A549 (cell line): Measurements from ENCODE around the gene APOBR. TPM values are rescaled to one million over a fixed set of nuclear protein-coding genes. Genes with fewer than 3 reads are reported as not detected.
"Not testable (repeated sequence)": the region's sequence is repeated elsewhere in the genome, so short reads cannot be mapped to it uniquely, and the experiment has no call there.

ENCODE experiments used
- ATAC-seq, 2 experiments: fragments of 200-7000 bp in 1 of 2; fragments of >200 bp in 1 of 2; cut with Nextera tagmentation in 1 of 2; cut with Tn5 transposase in 1 of 2; 3 replicates each; pipeline versions ENCODE4 v1.8.0 to v1.9.1; 2018 to 2020; ENCODE audit warnings: mild to moderate bottlenecking in 1 of 2, moderate library complexity in 1 of 2
- CTCF ChIA-PET: fragments of 300-600 bp; sonication (Branson Sonifier 250); formaldehyde crosslinking; extraction: SDS; loops from one replicate; lab custom pipeline; 2021; ENCODE audit warnings: antibody characterized with exemption, inconsistent platforms; lab: Yijun Ruan, JAX
- POLR2A ChIA-PET: fragments of 350-600 bp; formaldehyde crosslinking; extraction: SDS; loops from one replicate; lab custom pipeline; 2021; ENCODE audit warnings: antibody characterized with exemption, inconsistent platforms; lab: Yijun Ruan, JAX
- DNase-seq, 2 experiments: peaks; one replicate each; pipeline versions ENCODE4 v3.0.0 to v3.0.0-alpha.2; 2011 to 2016; ENCODE audit warnings: low read depth in 1 of 2, low spot score in 1 of 2
- FAIRE-seq: peaks from 2 replicates; lab custom pipeline; 2011; peaks lifted over from hg19 to GRCh38; lab: Jason Lieb, UNC
- H3K27ac ChIP-seq, 2 experiments: fragments of >200 bp; sonication (Bioruptor Twin); formaldehyde crosslinking; 3 replicates each; pipeline ENCODE4 v1.5.1; 2016 to 2017
- H3K4me1 ChIP-seq: fragments of >200 bp; sonication (Bioruptor Twin); formaldehyde crosslinking; 3 replicates; pipeline ENCODE4 v1.6.1; 2016
- H3K4me2 ChIP-seq: fragments of >200 bp; sonication (Bioruptor Twin); formaldehyde crosslinking; 3 replicates; pipeline ENCODE4 v1.6.1; 2016
- H3K4me3 ChIP-seq: fragments of >200 bp; sonication (Bioruptor Twin); formaldehyde crosslinking; 3 replicates; pipeline ENCODE4 v1.5.1; 2016
- H3K9me3 ChIP-seq: fragments of >200 bp; sonication (Bioruptor Twin); formaldehyde crosslinking; 3 replicates; pipeline ENCODE4 v1.6.1; 2016
- CHD2 ChIP-seq: fragments of 150-350 bp; IDR thresholded peaks from 2 replicates; pipeline ENCODE4 v1.6.1; 2014; ENCODE audit warnings: low read length; ENCODE audit not compliant: partially characterized antibody
- EHF ChIP-seq: fragments of 250-450 bp; sonication (Bioruptor Pico); IDR thresholded peaks from 2 replicates; pipeline ENCODE4 v1.5.0; 2020; ENCODE audit warnings: mild to moderate bottlenecking
- EP300 ChIP-seq, 2 experiments: fragments of >200 bp; sonication (Bioruptor Twin); formaldehyde crosslinking; IDR thresholded peaks; 2 replicates in 1 of 2; 3 replicates in 1 of 2; pipeline ENCODE4 v1.6.1; 2016 to 2017
- GATA3 ChIP-seq: IDR thresholded peaks from 2 replicates; pipeline ENCODE4 v1.6.1; 2012; ENCODE audit warnings: borderline replicate concordance
- HDAC2 ChIP-seq: fragments of 200-600 bp; sonication (generic); IDR thresholded peaks from 2 replicates; pipeline ENCODE4 v1.6.1; 2016
- KDM5A ChIP-seq: fragments of 200-600 bp; sonication (generic); IDR thresholded peaks from 2 replicates; pipeline ENCODE4 v1.6.1; 2016; ENCODE audit warnings: antibody characterized with exemption, mild to moderate bottlenecking
- NFE2L2 ChIP-seq: fragments of 150-350 bp; conservative IDR thresholded peaks from 2 replicates; pipeline ENCODE4 v1.6.1; 2014; ENCODE audit warnings: low read length
- NR3C1 ChIP-seq: fragments of >200 bp; sonication (Bioruptor Twin); formaldehyde crosslinking; IDR thresholded peaks from 3 replicates; pipeline ENCODE4 v1.6.1; 2017
- PHF8 ChIP-seq: fragments of 200-600 bp; sonication (generic); IDR thresholded peaks from 2 replicates; pipeline ENCODE4 v1.6.1; 2016; ENCODE audit warnings: low read depth, mild to moderate bottlenecking, antibody characterized with exemption, moderate library complexity, borderline replicate concordance
- POLR2AphosphoS2 ChIP-seq: conservative IDR thresholded peaks from 2 replicates; pipeline ENCODE4 v1.6.1; 2012; ENCODE audit warnings: low read length, improper control_type of control experiment, inconsistent platforms
- RARB ChIP-seq: fragments of 250-450 bp; sonication (Bioruptor Pico); IDR thresholded peaks from 2 replicates; pipeline ENCODE4 v1.8.0; 2021; ENCODE audit warnings: mild to moderate bottlenecking, moderate library complexity
- RNF2 ChIP-seq: fragments of 200-600 bp; sonication (generic); IDR thresholded peaks from 2 replicates; pipeline ENCODE4 v1.6.1; 2016; ENCODE audit warnings: low read depth, mild to moderate bottlenecking, antibody characterized with exemption, moderate library complexity, borderline replicate concordance
- SMC3 ChIP-seq: fragments of >200 bp; sonication (Bioruptor Twin); formaldehyde crosslinking; IDR thresholded peaks from 3 replicates; pipeline ENCODE4 v1.6.1; 2018; ENCODE audit warnings: inconsistent platforms
- SREBF2 ChIP-seq: fragments of 450-650 bp; IDR thresholded peaks from 2 replicates; pipeline ENCODE4 v1.6.1; 2014; ENCODE audit warnings: mild to moderate bottlenecking, moderate library complexity
- ZFP36 ChIP-seq: fragments of 450-650 bp; IDR thresholded peaks from 2 replicates; pipeline ENCODE4 v1.6.1; 2014; ENCODE audit warnings: borderline replicate concordance; ENCODE audit not compliant: partially characterized antibody
- ZSCAN20 ChIP-seq: fragments of 250-450 bp; sonication (Bioruptor Pico); IDR thresholded peaks from 2 replicates; pipeline ENCODE4 v1.8.0; 2022; ENCODE audit warnings: mild to moderate bottlenecking, moderate library complexity
- WGBS: methylation state at CpG from one replicate; pipeline ENCODE4 v1.1.6; 2017; ENCODE audit errors: missing lambda C conversion rate; 5-methylcytosine and 5-hydroxymethylcytosine counted together
- polyA plus RNA-seq, 4 experiments: library from polyadenylated mRNA; depleted of rRNA in 3 of 4; stranded (reverse); fragments of >200 nt; fragmentation: RNase III in 1 of 4; extraction: RNeasy Plus Mini Kit Qiagen cat#74134 plus additional on column Dnase treatment in 1 of 4; gene quantifications; 2 replicates in 3 of 4; 3 replicates in 1 of 4; pipeline ENCODE4 v1.2.3, GENCODE V29; 2011 to 2017
- TF ChIP-seq, protein P1 (sequence below): fragments of >200 bp; sonication (Bioruptor Twin); formaldehyde crosslinking; IDR thresholded peaks from 3 replicates; pipeline ENCODE4 v1.5.1; 2016
- TF ChIP-seq, protein P2 (sequence below): fragments of 150-350 bp; IDR thresholded peaks from 2 replicates; pipeline ENCODE4 v1.6.1; 2014; ENCODE audit warnings: low read depth, mild to moderate bottlenecking, low read length
- TF ChIP-seq, protein P3 (sequence below): IDR thresholded peaks from 2 replicates; pipeline ENCODE4 v1.6.1; 2012; ENCODE audit warnings: low read depth, borderline replicate concordance
- TF ChIP-seq, protein P4 (sequence below): fragments of >200 bp; sonication (Bioruptor Twin); formaldehyde crosslinking; IDR thresholded peaks from 3 replicates; pipeline ENCODE4 v1.6.1; 2016

Gene APOBR
- polyA plus RNA-seq, 2 of the 4 experiments (the other 2 are of a cell fraction) = 0.01 to 0.08 TPM

DNA sequence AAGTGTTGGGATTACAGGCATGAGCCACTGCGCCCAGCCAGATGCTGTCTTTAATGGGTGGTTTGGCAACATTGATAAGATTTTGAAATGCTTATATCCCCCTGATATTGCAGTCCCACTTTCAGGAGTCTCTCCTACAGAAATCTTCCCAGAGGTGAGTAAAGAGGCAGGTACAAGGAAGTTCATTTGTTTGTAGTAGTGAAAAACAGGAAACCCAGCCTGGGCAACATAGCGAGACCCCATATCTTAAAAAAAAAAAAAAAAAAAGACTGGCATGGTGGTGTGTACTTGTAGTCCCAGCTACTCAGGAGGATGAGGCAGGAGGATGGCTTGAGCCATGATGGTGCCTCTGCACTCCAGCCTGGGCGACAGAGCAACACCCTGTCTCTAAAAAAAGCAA, 50.6 kb downstream of the APOBR start:
- FAIRE-seq = no peak
- Histone ChIP-seq H3K4me3 (no peak overlapping the region), H3K27ac (no peak overlapping the region), H3K9me3 (no peaks in the 10 kb centered on the region), H3K4me1 (0 out of 3 replicates have a peak, but pooled peaks cover 6% of the 10 kb centered on the region), H3K4me2 (no peak overlapping the region)
- ATAC-seq = no peak
- no peak for DNase-seq
- no peak for TF ChIP-seq PHF8
- TF ChIP-seq, protein P1, sequence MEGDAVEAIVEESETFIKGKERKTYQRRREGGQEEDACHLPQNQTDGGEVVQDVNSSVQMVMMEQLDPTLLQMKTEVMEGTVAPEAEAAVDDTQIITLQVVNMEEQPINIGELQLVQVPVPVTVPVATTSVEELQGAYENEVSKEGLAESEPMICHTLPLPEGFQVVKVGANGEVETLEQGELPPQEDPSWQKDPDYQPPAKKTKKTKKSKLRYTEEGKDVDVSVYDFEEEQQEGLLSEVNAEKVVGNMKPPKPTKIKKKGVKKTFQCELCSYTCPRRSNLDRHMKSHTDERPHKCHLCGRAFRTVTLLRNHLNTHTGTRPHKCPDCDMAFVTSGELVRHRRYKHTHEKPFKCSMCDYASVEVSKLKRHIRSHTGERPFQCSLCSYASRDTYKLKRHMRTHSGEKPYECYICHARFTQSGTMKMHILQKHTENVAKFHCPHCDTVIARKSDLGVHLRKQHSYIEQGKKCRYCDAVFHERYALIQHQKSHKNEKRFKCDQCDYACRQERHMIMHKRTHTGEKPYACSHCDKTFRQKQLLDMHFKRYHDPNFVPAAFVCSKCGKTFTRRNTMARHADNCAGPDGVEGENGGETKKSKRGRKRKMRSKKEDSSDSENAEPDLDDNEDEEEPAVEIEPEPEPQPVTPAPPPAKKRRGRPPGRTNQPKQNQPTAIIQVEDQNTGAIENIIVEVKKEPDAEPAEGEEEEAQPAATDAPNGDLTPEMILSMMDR = no peak
- TF ChIP-seq, protein P2, sequence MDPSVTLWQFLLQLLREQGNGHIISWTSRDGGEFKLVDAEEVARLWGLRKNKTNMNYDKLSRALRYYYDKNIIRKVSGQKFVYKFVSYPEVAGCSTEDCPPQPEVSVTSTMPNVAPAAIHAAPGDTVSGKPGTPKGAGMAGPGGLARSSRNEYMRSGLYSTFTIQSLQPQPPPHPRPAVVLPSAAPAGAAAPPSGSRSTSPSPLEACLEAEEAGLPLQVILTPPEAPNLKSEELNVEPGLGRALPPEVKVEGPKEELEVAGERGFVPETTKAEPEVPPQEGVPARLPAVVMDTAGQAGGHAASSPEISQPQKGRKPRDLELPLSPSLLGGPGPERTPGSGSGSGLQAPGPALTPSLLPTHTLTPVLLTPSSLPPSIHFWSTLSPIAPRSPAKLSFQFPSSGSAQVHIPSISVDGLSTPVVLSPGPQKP = no peak
- no peak for TF ChIP-seq KDM5A
- no peak for TF ChIP-seq SREBF2
- TF ChIP-seq CHD2 = no peak
- no peak for TF ChIP-seq RARB (CRISPR knock-in tag)
- TF ChIP-seq, protein P3, sequence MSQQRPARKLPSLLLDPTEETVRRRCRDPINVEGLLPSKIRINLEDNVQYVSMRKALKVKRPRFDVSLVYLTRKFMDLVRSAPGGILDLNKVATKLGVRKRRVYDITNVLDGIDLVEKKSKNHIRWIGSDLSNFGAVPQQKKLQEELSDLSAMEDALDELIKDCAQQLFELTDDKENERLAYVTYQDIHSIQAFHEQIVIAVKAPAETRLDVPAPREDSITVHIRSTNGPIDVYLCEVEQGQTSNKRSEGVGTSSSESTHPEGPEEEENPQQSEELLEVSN = no peak
- no peak for TF ChIP-seq HDAC2
- 80% methylated on average over 3 of the region's 3 CpGs for WGBS
- POLR2A ChIA-PET = no interaction called here
- CTCF ChIA-PET = interaction anchor here (1.6 to 2.8 kb wide), 4 partner anchors 9 to 268 kb away, joined by 3 to 9 read pairs (median 6); partner anchors contain the start of gene SGF29

DNA sequence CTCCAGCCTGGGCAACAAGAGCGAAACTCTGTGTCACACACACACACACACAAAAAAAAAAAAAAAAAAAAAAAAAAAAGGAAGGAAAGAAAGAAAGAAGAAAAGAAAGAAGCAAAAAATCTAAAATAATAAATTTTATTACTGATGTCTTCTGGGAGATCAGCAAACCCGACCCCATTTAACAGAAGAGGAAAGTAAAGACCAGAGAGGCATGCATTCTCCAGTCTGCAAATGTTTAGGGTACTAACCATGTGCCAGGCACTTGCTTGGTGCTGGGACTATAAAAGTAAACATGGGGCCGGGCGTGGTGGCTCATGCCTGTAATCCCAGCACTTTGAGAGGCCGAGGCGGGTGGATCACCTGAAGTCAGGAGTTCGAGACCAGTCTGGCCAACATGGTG, 51.5 kb downstream of the APOBR start:
- H3K27ac ChIP-seq, H3K9me3 ChIP-seq, H3K4me2 ChIP-seq, POLR2A ChIA-PET, H3K4me3 ChIP-seq, H3K4me1 ChIP-seq, ATAC-seq, DNase-seq, FAIRE-seq: not testable (repeated sequence)
- CTCF ChIA-PET = interaction anchor here (1.3 to 1.6 kb wide), 2 partner anchors 10 to 268 kb away, joined by 4 to 5 read pairs; no protein-coding TSS in a partner anchor
- WGBS = 67% methylated on average over 7 of the region's 7 CpGs

DNA sequence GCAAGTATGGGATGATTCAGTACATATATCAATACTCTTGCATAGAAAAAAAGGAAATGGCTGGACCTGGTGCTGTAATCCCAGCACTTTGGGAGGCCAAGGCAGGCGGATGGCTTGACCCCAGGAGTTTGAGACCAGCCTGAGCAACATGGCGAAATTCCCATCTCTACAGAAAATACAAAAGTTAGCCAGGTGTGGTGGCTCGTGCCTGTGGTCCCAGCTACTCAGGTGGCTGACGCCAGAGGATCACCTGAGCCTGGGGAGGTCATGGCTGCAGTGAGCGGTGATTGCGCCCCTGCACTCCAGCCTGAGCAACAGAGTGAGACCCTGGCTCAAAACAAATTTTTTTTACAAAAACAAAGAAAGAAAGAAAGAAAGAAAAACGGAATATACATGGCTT, 52.2 kb downstream of the APOBR start:
- ATAC-seq = no peak
- DNase-seq = no peak
- Histone ChIP-seq H3K4me2 (no peak overlapping the region), H3K27ac (no peak overlapping the region), H3K4me3 (no peak overlapping the region), H3K4me1 (no peaks in the 10 kb centered on the region), H3K9me3 (no peaks in the 10 kb centered on the region)
- no peak for FAIRE-seq
- 81% methylated on average over 7 of the region's 7 CpGs for WGBS
- CTCF ChIA-PET = interaction anchor here (0.6 to 1.4 kb wide), 3 partner anchors 23 to 269 kb away, joined by 3 to 4 read pairs (median 4); no protein-coding TSS in a partner anchor
- POLR2A ChIA-PET = no interaction called here
- TF ChIP-seq NFE2L2 (no peak), GATA3 (no peak), ZFP36 (no peak)
- TF ChIP-seq, protein P4, sequence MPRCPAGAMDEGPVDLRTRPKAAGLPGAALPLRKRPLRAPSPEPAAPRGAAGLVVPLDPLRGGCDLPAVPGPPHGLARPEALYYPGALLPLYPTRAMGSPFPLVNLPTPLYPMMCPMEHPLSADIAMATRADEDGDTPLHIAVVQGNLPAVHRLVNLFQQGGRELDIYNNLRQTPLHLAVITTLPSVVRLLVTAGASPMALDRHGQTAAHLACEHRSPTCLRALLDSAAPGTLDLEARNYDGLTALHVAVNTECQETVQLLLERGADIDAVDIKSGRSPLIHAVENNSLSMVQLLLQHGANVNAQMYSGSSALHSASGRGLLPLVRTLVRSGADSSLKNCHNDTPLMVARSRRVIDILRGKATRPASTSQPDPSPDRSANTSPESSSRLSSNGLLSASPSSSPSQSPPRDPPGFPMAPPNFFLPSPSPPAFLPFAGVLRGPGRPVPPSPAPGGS = no peak

DNA sequence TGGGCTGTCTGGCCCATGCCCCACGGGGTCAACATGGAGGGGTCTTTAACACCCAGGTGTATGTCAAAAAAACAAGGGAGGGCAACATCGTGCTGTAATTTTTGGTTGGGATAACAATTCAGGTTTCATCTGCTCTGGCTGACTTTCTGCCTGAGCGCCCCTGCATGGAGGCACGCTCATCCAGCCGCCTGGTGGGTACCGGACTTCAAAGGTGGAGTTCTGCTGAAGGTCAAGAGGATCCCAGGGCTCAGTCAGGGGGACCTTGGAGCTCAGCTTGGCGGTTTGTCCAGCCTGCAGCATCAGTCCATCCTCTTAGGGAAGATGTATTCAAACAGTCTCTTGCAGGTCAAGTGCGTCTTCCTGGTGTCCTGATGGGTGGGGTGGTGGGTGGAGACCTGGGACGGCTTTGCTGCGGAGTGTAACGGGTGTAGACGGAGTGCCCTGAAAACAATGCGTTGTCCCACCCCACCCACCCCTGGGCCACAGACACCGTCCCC, 53.9 kb downstream of the APOBR start:
- no peak for TF ChIP-seq ZSCAN20 (CRISPR knock-in tag)
- TF ChIP-seq EP300 (IDR thresholded peaks at IDR 0.05) = no peak
- TF ChIP-seq POLR2AphosphoS2 = no peak
- TF ChIP-seq, protein P2 = no peak
- TF ChIP-seq SMC3 = no peak
- TF ChIP-seq NR3C1 = no peak
- TF ChIP-seq RNF2 = no peak
- no peak for TF ChIP-seq EHF (CRISPR knock-in tag)
- Histone ChIP-seq H3K27ac (no peak overlapping the region), H3K4me2 (no peak overlapping the region), H3K9me3 (no peaks in the 10 kb centered on the region), H3K4me1 (0 out of 3 replicates have a peak, but pooled peaks cover 4% of the 10 kb centered on the region), H3K4me3 (no peak overlapping the region)
- no peak for DNase-seq
- CTCF ChIA-PET = interaction anchor here (0.6 to 2.8 kb wide), 7 partner anchors 11 to 265 kb away, joined by 3 to 11 read pairs (median 7); no protein-coding TSS in a partner anchor
- POLR2A ChIA-PET = no interaction called here
- no peak for ATAC-seq
- 77% methylated on average over 12 of the region's 14 CpGs for WGBS
- no peak for FAIRE-seq
